Progenitor cell of endocrine pancreas (in vitro differentiated cells): ENCODE measurements around the gene WDFY2. TPM values are rescaled to one million over a fixed set of nuclear protein-coding genes. Genes with fewer than 3 reads are reported as not detected.

Experiments used
- DNase-seq: peaks from one replicate; pipeline ENCODE4 v3.0.0; 2021; ENCODE audit warnings: low spot score; ENCODE audit not compliant: unreplicated experiment
- H3K27ac Mint-ChIP-seq: 2 replicates; pipeline ENCODE4 v1.8.0; 2021; ENCODE audit warnings: mild to moderate bottlenecking, moderate library complexity, mixed read lengths
- H3K27me3 Mint-ChIP-seq: 2 replicates; pipeline ENCODE4 v1.8.0; 2021; ENCODE audit warnings: mixed read lengths
- H3K36me3 Mint-ChIP-seq: 2 replicates; pipeline ENCODE4 v1.8.0; 2022; ENCODE audit warnings: mixed read lengths; ENCODE audit not compliant: insufficient read depth
- H3K4me1 Mint-ChIP-seq: 2 replicates; pipeline ENCODE4 v1.8.0; 2021; ENCODE audit warnings: low read depth, mixed read lengths
- H3K4me3 Mint-ChIP-seq: 2 replicates; pipeline ENCODE4 v1.8.0; 2021; ENCODE audit warnings: low read depth, mild to moderate bottlenecking, moderate library complexity, mixed read lengths
- H3K9me3 Mint-ChIP-seq: 2 replicates; pipeline ENCODE4 v1.8.0; 2021; ENCODE audit warnings: low read depth, mixed read lengths
- total RNA-seq: library from RNA; stranded (reverse); gene quantifications from 2 replicates; pipeline ENCODE4 v1.2.1, GENCODE V29; 2021
- TF ChIP-seq, protein P1 (sequence below): fragments of 200-600 bp; sonication (generic); IDR thresholded peaks from one replicate; pipeline ENCODE4 v1.5.0; 2021; ENCODE audit warnings: antibody characterized with exemption, mild to moderate bottlenecking; ENCODE audit not compliant: unreplicated experiment

The WDFY2 gene
- total RNA-seq, 1 donor from 2014 or later, result 17.2 TPM

DNA sequence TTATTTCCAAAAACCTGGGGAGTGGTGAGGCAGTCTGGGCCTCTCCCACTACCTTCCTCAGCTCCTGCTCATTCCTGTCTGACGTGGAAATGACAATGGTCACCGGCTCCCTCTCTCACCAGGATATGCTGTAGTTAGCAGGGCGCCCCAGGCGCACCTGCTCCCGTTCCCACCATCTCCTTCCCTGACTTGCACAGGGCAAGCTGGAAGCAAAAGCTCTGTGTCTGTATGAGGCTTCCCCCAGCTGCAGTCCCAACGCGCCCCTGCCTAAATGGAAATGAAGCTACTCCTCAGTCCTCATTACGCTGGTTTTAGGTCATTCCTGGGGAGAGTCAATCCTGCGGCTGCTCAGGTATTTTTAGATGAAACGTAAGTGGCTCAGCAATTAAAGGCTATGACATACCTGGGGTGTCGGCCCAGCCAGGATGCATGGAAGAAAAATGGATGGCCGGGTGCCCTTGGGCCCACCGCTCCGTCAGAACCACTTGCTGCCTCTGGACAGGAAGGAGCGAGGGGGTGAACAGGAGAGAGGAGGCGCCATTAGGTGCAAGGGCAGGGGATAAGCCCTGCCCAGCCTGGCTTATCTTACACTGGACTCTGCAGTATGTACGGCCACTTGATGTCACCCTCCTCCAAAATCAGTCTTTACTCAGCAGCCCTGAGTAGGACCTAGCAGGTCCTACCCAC, 187.3 kb downstream of the WDFY2 start:
- H3K27me3 Mint-ChIP-seq, result no peaks in the 10 kb centered on the region
- H3K9me3 Mint-ChIP-seq, result no peaks in the 10 kb centered on the region
- TF ChIP-seq, protein P1, sequence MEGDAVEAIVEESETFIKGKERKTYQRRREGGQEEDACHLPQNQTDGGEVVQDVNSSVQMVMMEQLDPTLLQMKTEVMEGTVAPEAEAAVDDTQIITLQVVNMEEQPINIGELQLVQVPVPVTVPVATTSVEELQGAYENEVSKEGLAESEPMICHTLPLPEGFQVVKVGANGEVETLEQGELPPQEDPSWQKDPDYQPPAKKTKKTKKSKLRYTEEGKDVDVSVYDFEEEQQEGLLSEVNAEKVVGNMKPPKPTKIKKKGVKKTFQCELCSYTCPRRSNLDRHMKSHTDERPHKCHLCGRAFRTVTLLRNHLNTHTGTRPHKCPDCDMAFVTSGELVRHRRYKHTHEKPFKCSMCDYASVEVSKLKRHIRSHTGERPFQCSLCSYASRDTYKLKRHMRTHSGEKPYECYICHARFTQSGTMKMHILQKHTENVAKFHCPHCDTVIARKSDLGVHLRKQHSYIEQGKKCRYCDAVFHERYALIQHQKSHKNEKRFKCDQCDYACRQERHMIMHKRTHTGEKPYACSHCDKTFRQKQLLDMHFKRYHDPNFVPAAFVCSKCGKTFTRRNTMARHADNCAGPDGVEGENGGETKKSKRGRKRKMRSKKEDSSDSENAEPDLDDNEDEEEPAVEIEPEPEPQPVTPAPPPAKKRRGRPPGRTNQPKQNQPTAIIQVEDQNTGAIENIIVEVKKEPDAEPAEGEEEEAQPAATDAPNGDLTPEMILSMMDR, result no peak
- no peak overlapping the region for H3K27ac Mint-ChIP-seq
- no peak overlapping the region for H3K4me3 Mint-ChIP-seq
- peaks cover 5% of the 10 kb centered on the region for H3K36me3 Mint-ChIP-seq
- H3K4me1 Mint-ChIP-seq, result peaks cover 9% of the 10 kb centered on the region
- no peak for DNase-seq

- DNase-seq, result no peak
- Mint-ChIP-seq H3K27me3 (no peaks in the 10 kb centered on the region), H3K9me3 (no peaks in the 10 kb centered on the region), H3K27ac (no peak overlapping the region), H3K36me3 (peaks cover 3% of the 10 kb centered on the region), H3K4me3 (no peak overlapping the region), H3K4me1 (peaks cover 9% of the 10 kb centered on the region)
- TF ChIP-seq, protein P1, result no peak
Measured at GRCh38 chr13:51772105-51772455, 187.8 kb downstream of the WDFY2 start.

GRCh38 chr13:51772781-51773180, 188.5 kb downstream of the WDFY2 start:
- TF ChIP-seq, protein P1, result no peak
- DNase-seq, result no peak
- H3K27ac Mint-ChIP-seq, result no peak overlapping the region
- no peaks in the 10 kb centered on the region for H3K9me3 Mint-ChIP-seq
- H3K27me3 Mint-ChIP-seq, result no peaks in the 10 kb centered on the region
- peaks cover 3% of the 10 kb centered on the region for H3K36me3 Mint-ChIP-seq
- peaks cover 8% of the 10 kb centered on the region for H3K4me1 Mint-ChIP-seq
- H3K4me3 Mint-ChIP-seq, result no peak overlapping the region

DNA sequence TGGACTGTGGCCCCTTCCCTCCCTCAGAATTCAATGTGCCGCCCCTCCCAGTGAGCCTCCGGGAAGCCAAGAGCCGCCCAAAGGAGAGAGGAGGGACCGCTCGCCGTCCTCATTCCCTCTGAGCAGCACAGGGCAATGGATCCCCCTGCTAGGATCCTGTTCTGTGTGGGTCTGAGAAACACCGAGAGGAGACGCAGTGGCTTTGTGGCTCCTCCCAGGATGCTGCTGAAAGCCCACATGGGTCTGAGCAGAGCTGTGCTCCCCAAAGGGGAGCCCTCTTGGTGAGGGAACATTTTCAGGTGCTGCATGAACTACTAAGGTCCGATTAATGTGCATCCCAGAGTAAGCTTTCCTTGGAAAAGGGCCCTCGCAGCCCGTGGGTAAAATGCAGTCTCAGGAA, 189.3 kb downstream of the WDFY2 start:
- Mint-ChIP-seq H3K9me3 (no peaks in the 10 kb centered on the region), H3K36me3 (no peaks in the 10 kb centered on the region), H3K4me3 (no peak overlapping the region), H3K27me3 (no peaks in the 10 kb centered on the region), H3K4me1 (peaks cover 8% of the 10 kb centered on the region), H3K27ac (no peak overlapping the region)
- no peak for DNase-seq
- TF ChIP-seq, protein P1, result no peak

GRCh38 chr13:51776179-51776578, 191.9 kb downstream of the WDFY2 start:
- TF ChIP-seq, protein P1, result no peak
- Mint-ChIP-seq H3K36me3 (peaks cover 1% of the 10 kb centered on the region), H3K4me3 (no peak overlapping the region), H3K9me3 (no peaks in the 10 kb centered on the region), H3K27me3 (no peaks in the 10 kb centered on the region), H3K4me1 (peaks cover 3% of the 10 kb centered on the region), H3K27ac (no peak overlapping the region)
- DNase-seq, result no peak
